NCI-H2029 treated with DMSO at 0.1 percent for 48 hours (cell line): Measurements from ENCODE around the gene PCK1.
"Not testable (repeated sequence)": the region's sequence is repeated elsewhere in the genome, so short reads cannot be mapped to it uniquely, and the experiment has no call there.

Experiments used
- DNase-seq: peaks from one replicate; lab custom pipeline; 2025; lab: John Stamatoyannopoulos, UW

PCK1 gene

DNA sequence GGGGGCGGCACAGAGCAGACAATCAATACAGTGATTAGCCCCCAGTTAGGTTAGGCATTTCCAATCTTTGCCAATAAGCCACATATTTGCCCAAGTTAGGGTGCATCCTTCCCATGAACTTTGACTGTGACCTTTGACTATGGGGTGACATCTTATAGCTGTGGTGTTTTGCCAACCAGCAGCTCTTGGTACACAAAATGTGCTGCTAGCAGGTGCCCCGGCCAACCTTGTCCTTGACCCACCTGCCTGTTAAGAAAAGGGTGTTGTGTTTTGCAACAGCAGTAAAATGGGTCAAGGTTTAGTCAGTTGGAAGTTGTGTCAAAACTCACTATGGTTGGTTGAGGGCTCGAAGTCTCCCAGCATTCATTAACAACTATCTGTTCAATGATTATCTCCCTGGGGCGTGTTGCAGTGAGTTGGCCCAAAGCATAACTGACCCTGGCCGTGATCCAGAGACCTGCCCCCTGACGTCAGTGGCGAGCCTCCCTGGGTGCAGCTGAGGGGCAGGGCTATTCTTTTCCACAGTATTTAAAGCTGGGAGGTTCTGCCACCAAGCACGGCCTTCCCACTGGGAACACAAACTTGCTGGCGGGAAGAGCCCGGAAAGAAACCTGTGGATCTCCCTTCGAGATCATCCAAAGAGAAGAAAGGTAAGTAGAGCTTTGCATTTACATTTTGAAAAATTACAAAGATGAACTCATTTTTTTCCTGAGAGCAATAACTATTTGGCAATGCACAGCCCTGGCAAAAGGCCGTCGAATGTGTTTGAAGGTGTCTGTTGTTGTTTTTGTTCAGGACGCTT, at the start of gene PCK1:
Gene PCK1 (plus strand): TSS at position 557 of the 802 bp plus-strand sequence. CDS start 302 bp downstream, outside the sequence.
- DNase-seq: peak; percentile 18

DNA sequence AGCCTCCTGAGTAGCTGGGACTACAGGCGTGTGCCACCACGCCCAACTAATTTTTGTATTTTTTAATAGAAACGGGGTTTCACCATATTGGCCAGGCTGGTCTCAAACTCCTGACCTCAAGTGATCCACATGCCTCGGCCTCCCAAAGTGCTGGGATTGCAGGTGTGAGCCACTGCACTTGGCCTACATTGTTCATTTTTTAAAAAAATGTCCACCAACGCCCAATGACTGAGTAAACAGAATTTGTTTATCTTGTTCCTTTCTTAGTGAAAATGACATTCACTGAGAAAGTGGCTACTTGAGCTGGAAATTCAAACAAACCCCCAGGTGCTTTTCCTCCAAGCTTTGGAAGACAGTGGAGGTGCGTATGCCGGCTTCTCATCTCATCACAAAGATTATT, 49.2 kb upstream of the PCK1 start:
- not testable (repeated sequence) for DNase-seq

DNA sequence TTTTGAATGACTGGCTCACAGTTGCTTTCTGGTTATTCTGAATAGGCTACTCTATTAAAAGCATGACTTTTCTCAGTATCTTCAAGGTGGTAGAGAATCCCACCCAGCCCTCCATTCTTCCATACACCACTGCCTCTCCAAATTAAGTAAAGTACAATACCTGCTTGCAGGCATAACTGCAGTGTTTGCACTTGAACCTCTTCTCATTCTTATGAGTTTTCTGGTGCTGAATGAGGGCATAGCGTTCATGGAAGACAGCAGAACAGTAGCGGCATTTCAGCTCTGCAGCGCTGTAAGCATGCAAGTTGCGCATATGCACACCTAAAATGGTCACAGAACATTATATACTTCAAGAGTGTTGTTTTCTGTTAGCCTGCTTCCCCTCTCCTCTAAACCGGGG, 48.5 kb upstream of the PCK1 start:
- no peak for DNase-seq

DNA sequence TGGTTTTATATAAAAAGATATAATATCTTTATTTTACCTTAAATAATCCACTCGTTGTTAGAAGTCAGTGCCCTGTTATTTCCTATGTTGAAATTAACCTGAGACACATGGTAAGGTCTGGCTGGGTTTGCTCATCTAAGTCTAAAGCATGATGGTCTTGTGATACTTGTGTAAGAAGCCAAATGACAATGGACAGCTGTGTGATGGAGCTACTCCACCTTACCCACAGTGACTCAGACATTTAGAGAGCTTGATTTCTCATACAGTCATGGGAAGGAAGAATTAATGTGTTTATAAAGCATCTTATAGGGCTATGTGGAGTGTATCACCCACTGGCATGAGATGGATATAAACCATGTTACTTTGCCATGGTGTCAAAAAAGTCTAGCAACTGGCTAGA, 47.7 kb upstream of the PCK1 start:
- no peak for DNase-seq

DNA sequence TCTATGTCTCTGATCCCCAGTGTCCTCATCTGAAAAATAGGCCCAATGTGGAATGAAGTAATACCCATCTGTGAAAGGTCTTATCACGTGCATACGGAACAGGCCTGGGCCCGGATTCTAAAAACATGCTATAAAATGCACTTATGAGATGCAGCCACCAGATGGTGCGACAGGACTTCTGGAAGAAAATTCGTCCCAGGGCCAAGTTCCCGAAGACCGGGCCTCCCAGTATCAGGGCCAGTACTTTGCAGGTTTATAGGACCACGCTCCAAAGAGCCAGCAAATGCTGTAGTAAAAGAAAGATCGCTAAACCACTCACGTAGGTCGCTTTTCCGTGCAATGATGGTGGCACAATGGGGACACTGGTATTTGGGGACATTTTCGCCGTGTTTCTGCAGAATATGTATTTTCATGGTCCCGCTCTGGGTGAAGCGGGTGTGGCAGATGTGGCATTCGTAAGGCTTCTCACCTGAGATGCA, 46.6 kb upstream of the PCK1 start:
- DNase-seq: no peak

DNA sequence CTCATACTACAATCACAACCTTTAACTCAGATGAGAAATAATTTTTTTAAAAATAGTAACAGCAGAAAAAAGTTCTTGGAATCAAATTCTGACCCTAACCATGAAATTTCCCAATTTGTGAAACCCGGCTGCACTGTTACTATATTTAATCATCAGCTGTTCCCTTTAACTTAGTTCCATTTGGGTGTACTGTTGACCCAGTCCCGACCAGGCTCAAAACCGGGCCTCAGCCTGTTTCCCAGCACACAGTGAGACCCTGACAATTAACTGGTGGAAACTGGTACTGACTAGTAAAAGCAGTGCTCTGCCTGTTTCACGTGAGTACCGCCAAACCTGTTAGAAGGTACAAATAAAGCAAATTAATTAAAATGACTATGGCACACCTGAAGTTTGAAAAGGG, 43.0 kb upstream of the PCK1 start:
- no peak for DNase-seq

DNA sequence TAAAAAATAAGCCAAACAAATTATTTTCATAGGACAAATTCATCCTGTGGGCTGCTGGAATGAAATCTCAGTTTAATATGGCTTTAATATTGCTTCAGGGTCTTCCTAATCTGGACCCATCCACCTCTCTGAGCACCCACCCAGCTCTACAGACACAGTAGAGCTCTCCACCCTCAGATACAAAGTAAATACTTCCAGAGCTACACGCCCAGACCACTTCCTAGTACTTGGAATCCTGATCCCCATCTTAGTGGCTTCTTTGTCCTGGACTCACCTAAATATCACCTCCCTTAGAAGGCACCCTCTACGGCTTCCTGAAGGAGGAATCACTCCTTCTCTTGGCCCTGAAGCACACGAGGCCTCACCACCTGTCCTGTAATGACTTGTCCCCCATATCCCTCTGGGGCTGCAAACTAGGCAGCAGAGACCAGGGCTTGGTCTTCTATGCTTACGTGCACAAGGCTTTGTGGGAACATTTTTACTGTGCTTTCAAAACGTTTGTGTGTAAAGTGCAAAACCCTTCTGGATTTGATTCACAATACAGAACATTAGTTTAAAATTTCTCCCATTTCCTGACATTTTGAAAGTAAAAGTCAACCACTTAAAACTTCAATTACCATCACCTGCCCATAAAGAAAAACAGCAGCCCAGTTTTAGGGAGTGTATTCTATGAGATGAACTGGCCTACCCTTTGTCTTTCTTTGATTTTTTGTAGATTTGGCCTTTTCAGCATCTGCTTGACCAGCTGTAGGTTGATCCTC, 38.4 kb upstream of the PCK1 start:
- no peak for DNase-seq

DNA sequence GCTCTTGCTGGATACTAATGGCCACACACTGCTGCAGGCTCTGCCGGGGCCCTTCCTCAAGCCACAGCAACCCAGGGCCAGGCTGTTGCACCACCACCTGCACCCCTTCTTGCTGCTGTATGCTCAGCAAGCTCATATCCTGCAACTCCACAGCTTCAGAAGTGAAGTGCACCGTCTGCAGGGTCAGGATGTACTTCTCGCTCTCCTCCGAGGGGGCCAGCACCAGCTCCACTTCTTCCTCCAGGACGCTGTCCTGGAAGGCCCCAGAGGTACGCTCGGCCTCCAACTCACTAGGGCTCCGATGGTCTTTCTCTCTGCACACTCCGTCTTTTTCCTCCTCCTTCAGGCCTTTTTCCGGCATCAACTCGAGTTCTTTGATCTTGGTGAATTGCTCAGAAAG, 37.1 kb upstream of the PCK1 start:
- DNase-seq: no peak

DNA sequence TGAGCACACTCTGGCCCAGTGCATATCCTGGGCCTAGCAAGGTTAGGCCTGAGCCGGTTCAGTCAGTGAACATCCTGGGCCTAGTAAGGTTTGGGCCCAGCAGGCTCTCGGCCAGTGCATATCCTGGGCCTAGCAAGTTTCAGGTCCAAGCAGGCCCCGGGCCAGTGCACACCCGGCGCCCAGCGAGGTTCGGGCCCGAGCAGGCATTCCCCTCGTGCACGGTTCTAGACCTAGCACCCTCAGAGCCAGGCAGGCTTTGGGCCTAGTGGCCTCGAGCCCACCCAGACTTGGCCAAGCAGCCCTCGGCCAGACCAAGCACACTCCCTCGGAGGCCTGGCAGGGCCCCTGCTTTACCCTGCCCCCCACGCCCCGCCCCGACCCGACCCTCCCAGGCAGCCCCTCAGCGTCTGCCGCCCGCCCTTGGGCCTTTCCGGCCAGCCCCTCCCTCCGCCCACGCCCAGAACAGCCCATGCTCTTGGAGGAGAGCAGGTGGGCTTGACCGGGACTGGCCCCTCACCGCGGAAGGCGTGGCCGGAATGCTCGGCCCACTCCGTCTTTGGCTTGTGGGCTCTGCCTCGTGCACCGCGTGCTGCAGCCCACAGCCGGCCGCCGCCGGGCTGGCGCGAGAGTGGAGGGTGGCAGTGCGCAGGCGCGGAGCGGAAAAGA, 36.3 kb upstream of the PCK1 start, which contains the start of gene CTCFL:
Gene CTCFL (minus strand): TSS at position 630 of the 666 bp plus-strand sequence. CDS start 935 bp downstream, outside the sequence.
- DNase-seq: no peak

DNA sequence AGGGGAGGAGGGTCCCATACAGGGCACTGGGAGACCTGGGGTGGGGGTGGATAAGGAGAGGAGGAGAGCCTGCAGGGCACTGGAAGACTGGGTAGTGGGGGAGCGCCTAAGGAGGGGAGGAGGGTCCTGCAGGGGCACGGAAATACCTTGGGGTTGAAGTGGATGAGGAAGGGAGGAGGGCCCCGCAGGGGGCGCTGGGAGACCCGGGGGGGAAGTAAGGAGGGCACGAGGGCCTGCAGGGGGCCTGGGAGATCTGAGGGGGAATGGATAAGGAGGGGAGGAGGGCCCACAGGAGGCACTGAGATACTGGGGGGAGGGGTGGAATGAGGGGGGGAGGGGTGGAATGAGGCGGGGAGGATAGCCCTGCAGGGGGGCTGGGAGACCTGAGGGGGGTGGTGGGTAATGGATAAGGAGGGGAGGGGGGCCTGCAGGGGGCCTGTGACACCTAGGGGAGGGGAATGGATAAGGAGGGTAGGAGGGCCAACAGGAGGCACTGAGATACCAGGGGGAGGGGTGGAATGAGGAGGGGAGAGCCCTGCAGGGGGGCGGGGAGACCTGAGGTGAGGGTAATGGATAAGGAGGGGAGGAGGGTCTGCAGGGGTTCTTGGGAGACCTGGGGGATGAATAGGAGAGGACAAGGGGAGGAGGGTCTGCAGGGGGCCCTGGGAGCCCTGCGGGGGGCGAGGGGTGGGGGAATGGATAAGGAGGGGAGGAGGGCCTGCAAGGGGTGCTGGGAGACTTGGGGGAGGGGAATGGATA, 35.4 kb upstream of the PCK1 start:
- DNase-seq: no peak

DNA sequence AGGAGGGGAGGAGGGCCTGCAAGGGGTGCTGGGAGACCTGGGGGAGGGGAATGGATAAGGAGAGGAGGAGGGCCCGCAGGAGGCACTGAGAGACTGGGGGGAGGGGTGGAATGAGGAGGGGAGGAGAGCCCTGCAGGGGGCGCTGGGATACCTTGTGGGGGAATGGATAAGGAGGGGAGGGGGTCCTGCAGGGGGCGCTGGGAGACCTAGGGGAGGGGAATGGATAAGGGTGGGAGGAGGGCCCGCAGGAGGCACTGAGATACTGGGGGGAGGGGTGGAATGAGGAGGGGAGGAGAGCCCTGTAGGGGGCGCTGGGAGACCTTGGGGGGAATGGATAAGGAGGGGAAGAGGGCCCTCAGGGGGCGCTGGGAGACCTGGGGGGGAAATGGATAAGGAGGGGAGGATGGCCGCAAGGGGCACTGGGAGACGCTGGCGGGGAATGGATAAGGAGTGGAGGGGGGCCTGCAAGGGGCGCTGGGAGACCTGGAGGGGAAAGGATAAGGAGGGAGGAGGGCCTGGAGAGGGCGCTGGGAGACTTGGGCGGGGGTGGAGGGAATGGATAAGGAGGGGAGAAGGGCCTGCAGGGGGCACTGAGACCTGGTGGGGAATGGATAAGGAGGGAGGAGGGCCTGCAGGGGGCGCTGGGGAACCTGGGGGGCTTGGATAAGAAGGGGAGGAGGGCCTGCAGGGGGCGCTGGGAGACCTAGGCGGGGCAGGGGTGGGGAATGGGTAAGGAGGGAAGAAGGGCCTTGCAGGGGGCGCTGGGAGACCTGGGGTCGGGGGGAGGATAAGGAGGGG, 34.6 kb upstream of the PCK1 start:
- DNase-seq: no peak

DNA sequence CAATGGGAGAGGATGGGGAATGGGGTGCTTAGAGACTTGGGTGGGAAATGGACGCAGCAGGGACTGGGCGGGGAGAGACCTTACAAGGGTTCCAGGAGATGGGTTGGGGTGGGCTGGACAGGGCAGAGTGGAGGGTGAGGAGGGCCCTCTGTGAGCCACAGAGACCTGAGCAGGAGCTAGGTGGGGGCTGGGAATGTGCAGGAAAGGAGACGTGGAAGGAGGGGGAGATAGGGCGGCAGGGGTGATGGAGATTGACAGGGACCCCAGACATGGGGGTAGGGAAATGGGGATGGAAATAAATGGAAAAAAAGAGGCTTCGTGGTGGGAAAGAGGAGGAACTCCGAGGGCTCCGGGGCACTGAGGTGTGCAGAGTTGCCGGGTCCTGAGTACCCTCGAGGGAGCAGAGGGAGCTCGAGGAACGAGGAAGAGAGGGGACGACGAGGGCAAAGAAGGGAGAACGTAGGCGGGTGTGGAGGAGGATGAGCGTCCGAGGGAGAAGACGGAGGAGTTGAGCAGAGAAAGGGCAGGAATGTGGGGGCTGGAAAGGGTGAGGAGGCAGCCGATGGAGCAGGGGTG, 33.9 kb upstream of the PCK1 start:
- DNase-seq: no peak

DNA sequence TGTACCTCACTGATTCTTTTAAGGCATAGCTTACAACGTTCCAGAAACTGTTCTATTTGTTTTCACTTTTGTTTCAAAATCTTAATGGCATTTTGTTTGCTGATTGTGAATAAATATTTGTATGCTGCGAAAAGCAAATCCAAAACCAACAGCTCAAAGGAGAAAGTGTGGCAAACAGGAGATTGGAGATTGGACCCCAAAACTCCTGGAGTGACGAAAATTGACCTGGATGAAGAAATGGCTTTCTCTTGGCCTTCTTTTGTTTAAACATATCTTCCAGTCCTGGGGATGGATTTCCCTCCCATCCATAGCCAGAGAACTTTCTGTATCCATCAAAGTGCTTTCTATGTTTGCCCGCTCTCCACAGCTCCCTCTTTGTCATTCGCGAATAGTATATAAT, 33.2 kb upstream of the PCK1 start:
- no peak for DNase-seq

DNA sequence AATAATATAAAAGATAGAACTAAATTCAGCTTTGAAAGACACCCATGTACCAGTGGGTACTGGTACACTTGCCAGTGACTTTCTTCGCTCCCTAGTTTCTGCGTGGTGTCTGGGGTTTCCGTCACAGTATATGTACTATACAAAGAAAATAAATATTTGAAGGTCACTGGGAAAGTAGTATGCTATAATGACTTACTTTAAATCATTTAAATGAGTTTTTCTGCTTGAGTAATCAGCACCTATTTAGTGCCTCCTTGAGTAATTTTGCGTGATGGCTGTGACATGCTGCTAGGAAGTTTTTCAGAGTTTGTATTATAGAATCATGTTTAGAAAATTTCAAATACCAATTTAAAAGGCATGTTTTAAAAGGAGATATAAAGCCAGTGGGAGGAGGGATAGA, 32.8 kb upstream of the PCK1 start:
- no peak for DNase-seq

DNA sequence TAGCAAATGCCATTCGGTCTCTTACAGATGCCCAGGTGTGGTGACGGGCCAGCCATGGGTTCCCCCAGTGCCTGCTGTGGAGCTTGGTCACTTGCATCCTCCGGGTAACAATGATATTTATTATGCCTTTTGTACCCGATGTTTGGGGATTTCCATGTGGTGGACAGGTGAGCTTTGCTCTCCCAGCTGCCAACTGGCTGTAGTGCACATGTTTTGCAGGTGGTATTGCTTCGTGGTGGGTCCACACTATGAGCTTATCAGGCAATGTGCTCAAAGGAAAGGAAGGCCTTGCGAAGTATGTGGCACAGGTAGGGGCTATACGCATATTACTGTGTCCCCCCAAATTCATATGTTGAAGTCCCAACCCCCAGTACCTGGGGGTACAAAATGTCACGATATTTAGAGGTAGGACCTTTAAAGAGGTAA, 31.7 kb upstream of the PCK1 start:
- DNase-seq: no peak

DNA sequence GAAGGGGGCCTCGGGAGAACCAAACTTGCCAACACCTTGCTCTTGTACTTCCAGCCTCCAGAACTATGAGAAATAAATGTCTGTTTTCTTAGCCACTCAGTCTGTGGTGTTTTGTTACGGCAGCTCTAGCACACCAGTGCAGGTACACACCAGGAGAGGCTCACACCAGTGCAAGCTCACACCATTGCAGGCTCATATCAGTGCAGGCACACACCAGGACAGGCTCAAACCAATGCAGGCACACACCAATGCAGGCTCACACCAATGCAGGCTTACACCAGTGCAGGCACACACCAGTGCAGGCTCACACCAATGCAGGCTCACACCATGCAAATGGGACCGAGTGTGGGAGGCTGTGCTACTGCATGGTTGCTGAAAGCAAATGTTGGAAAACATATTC, 31.1 kb upstream of the PCK1 start:
- DNase-seq: no peak

DNA sequence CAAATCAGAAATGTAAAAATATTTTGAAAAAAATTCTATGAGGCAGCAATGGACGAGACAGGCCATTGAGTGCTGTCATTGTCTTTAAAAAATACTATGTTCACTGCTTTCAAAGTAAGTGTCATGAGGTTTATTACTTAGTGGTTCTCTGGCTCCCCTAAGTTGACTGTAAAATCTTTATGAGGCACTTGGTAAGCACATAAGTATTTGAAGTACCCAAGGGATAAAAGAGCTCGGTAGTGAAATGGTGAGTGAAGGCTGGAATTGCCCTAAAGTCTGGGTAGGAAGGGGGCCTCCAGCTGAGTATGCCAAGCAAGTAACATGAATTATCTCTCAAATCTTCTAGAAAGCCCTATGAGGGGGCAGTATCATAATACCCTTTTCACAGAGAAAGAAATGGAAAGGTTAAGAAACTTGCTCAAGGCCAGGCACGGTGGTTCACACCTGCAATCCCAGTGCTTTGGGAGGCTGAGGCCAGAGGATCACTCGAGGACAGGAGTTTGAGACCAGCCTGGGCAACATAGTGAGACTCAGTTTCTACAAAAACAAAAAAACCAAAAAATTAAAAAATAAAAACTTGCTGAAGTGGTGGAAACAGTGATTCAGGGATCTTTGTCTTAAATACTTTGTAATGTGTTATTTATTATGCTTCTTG, 30.5 kb upstream of the PCK1 start:
- no peak for DNase-seq

DNA sequence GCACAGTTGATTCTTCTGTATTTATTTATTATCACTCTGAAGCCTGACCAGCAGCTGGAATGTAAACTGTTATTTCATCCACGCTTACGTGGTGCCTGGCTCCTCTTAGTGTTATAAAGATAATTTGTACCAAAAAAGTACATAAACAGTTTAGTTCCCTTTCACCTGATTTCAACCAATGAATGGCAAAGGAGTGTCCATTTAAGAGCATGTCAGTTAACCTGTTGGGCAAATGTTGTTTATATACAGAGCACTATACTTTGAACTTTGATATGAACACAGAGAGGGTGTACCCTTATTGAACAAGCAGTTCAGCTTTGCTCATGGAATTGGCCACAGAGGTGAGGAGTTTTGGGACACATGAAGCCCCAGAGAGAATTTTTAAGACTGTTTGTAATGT, 28.8 kb upstream of the PCK1 start:
- DNase-seq: no peak

DNA sequence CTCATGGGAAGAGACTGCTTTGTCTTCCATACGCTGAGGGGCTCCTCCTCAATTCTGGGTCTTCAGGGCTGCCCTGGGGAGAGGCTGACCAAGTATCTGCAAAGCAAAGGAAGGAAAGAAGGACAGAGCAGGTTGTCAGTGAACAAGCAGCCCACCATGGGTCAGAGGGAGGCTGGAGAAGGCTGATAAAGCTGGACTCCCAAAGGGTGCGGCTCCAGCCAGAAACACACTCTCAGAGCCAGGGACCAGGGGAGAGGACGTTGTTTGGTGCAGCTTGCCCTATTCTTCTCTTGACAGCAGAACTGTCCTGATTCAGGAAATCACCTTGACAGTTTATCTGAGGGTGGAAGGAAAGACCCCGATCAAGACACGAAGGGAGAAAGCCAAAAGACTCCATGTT, 25.6 kb upstream of the PCK1 start:
- DNase-seq: no peak

DNA sequence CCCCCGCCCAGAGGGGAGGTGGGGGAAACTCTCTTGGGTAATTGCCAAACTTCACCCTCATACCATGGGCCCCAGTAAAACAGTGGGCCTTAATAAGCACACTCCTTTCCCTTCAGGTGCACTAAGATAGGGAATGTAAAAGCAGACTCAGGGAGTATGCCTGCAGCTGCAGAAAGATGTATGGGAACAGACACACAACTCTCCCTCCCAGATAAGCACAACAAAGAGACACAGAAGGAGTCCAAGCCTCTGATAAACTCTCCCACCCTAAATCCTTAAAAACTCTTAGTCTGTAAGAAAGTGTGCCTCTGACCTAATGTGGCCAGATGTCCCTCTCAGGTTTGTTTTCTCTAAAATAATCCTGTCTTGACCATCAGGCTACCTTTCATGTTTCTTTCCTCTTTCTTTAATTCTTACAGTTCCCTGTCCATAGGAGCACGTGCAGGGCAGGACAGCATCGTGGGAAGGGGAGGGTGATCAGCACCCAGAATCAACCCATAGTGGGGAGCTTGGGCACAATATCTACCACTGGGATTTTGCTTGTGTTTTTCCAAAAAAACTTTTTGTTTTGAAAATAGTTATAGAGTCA, 24.7 kb upstream of the PCK1 start:
- DNase-seq: no peak
